ENCODE data around the gene MRPL50.

The MRPL50 gene

DNA sequence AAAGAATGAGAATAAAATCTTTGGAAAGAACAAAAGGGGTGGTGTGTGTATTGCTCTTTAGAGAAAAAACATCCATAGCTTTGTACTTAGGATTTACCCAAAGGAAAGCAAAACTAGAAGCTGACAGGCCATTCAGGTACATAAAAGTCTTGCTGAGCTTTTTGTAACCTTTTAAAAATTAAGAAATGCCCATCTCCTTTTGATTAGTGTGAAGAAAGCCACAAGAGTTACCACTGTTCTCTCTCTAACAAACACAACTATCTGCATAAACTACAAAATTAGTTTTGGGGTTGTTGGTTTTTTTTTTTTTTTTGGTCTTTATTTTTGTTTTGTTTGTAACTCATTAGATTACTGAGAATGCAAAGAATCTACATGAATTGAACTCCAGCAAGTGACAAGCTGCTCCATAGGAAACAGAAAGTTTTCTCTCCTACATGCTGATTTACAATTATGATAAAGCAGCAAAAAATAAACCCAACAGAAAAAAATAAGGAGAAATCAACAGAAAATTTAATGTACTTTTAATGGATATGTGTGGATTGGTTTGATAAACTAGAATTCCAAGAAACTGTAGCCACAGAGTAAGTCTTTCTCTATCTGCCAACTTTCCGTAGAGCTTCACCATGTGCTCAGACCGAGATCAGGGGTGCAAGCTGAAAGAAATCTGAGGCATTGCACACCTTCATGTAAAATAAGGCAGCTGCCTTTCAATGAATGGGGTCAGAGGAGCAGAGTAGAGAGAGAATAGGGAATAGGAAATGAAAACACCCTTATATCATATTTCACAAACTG is 25.9 kb downstream of the MRPL50 start:
- no peaks in the 10 kb centered on the region for H3K36me3 ChIP-seq (ENCODE audit: control insufficient read depth, insufficient read depth, low read length, severe bottlenecking)
- no peak overlapping the region for H3K4me3 ChIP-seq (ENCODE audit: low read length)
- peaks cover 4% of the 10 kb centered on the region for H3K4me1 ChIP-seq (ENCODE audit: control insufficient read depth, insufficient read depth, low read length)
- H3K27me3 ChIP-seq (replicated peaks; ENCODE audit: control insufficient read depth, insufficient read depth, low read length) = no peaks in the 10 kb centered on the region
- no peak overlapping the region for H3K9ac ChIP-seq (ENCODE audit: low read length)
- DNase-seq (ENCODE audit: low read depth) = no peak
- no peaks in the 10 kb centered on the region for H3K9me3 ChIP-seq (ENCODE audit: control insufficient read depth, low read length)

DNA sequence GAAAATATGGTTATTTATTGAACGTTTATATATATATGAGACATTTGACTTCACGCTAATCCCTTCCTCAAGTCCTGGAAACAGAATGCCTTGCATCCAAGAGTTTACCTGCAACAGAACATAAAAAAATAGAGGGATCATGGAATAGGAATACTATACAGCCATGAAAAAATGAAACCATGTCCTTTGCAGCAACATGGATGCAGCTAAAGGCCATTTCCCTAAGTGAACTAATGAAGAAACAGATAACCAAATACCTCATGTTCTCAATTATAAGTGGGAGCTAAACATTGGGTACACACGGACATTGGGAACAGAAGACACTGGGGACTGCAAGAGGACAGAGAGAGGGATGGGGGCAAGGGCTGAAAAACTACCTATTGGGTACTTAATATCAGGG is 26.6 kb downstream of the MRPL50 start:
- Histone ChIP-seq H3K9me3 (ENCODE audit: control insufficient read depth, low read length) (no peaks in the 10 kb centered on the region), H3K9ac (ENCODE audit: low read length) (no peak overlapping the region), H3K36me3 (ENCODE audit: control insufficient read depth, insufficient read depth, low read length, severe bottlenecking) (no peaks in the 10 kb centered on the region), H3K27me3 (replicated peaks; ENCODE audit: control insufficient read depth, insufficient read depth, low read length) (no peaks in the 10 kb centered on the region), H3K4me3 (ENCODE audit: low read length) (no peak overlapping the region), H3K4me1 (ENCODE audit: control insufficient read depth, insufficient read depth, low read length) (peaks cover 4% of the 10 kb centered on the region)
- DNase-seq (ENCODE audit: low read depth) = no peak

DNA sequence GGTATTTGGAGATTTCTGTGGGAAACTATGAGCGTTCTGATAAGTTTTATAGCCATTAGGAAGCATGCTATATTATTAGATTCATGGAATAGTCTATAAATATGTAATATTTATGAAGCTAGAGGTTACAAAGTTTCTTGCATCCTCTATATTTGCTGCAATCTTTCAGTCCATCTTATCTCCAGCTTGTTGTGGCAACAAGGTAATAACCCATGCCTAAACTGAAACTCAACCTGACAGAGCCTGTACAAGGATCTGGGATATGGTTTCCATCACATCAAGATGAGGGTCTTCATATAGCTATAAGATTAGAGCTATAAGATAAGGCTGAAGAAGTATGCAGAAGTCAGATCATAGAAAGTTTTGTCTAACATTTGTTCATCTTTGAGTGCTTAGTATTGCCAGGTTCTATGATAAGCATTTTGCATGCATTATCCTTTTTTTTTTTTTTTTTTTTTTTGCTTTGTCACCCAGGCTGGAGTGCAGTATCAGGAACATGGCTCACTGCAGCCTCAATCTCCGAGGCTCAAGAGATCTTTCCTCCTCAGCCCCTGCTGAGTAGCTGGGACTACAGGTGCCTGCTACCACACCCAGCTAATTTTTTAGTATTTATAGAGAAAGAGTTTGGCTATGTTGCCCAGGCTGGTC is 28.4 kb downstream of the MRPL50 start:
- DNase-seq (ENCODE audit: low read depth) = no peak
- Histone ChIP-seq H3K27me3 (replicated peaks; ENCODE audit: control insufficient read depth, insufficient read depth, low read length) (no peaks in the 10 kb centered on the region), H3K9me3 (ENCODE audit: control insufficient read depth, low read length) (no peaks in the 10 kb centered on the region), H3K4me3 (ENCODE audit: low read length) (no peak overlapping the region), H3K36me3 (ENCODE audit: control insufficient read depth, insufficient read depth, low read length, severe bottlenecking) (no peaks in the 10 kb centered on the region), H3K9ac (ENCODE audit: low read length) (no peak overlapping the region), H3K4me1 (ENCODE audit: control insufficient read depth, insufficient read depth, low read length) (no peaks in the 10 kb centered on the region)

DNA sequence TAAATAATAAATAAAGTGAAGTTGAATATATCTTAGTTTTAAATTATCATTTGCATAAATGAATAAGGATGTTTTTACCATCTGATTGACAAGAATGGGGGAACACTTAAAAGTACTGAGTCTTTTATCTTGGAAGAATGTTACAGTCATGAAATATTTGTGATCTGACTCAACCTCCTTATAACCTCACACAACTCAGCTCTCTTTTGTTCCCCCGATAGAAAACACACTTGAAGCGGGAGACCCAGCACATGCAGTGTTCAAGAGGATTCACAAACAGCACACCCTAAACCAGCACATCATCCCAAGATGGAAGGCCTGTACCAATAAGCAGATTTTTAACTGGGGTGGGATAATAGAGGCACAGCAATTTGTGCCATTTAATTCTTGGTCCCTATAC is 29.1 kb downstream of the MRPL50 start:
- H3K9ac ChIP-seq (ENCODE audit: low read length) = no peak overlapping the region
- no peak for DNase-seq (ENCODE audit: low read depth)
- H3K36me3 ChIP-seq (ENCODE audit: control insufficient read depth, insufficient read depth, low read length, severe bottlenecking) = no peaks in the 10 kb centered on the region
- H3K4me1 ChIP-seq (ENCODE audit: control insufficient read depth, insufficient read depth, low read length) = no peaks in the 10 kb centered on the region
- H3K9me3 ChIP-seq (ENCODE audit: control insufficient read depth, low read length) = no peaks in the 10 kb centered on the region
- no peak overlapping the region for H3K4me3 ChIP-seq (ENCODE audit: low read length)
- no peaks in the 10 kb centered on the region for H3K27me3 ChIP-seq (replicated peaks; ENCODE audit: control insufficient read depth, insufficient read depth, low read length)

DNA sequence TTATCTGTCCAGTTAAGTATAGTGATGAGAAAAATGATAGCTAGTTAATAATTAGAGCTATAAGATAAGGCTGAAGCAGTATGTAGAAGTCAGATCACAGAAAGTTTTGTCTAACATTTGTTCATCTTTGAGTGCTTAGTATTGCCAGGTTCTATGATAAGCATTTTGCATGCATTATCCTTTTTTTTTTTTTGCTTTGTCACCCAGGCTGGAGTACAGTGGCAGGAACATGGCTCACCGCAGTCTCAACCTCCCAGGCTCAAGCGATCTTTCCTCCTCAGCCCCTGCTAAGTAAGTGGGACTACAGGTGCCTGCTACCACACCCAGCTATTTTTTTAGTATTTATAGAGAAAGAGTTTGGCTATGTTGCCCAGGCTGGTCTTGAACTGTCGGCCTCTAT is 31.1 kb downstream of the MRPL50 start:
- H3K27me3 ChIP-seq (replicated peaks; ENCODE audit: control insufficient read depth, insufficient read depth, low read length) = no peaks in the 10 kb centered on the region
- H3K9me3 ChIP-seq (ENCODE audit: control insufficient read depth, low read length) = no peaks in the 10 kb centered on the region
- H3K36me3 ChIP-seq (ENCODE audit: control insufficient read depth, insufficient read depth, low read length, severe bottlenecking) = no peaks in the 10 kb centered on the region
- no peak for DNase-seq (ENCODE audit: low read depth)
- H3K4me3 ChIP-seq (ENCODE audit: low read length) = no peak overlapping the region
- no peak overlapping the region for H3K9ac ChIP-seq (ENCODE audit: low read length)
- no peaks in the 10 kb centered on the region for H3K4me1 ChIP-seq (ENCODE audit: control insufficient read depth, insufficient read depth, low read length)

DNA sequence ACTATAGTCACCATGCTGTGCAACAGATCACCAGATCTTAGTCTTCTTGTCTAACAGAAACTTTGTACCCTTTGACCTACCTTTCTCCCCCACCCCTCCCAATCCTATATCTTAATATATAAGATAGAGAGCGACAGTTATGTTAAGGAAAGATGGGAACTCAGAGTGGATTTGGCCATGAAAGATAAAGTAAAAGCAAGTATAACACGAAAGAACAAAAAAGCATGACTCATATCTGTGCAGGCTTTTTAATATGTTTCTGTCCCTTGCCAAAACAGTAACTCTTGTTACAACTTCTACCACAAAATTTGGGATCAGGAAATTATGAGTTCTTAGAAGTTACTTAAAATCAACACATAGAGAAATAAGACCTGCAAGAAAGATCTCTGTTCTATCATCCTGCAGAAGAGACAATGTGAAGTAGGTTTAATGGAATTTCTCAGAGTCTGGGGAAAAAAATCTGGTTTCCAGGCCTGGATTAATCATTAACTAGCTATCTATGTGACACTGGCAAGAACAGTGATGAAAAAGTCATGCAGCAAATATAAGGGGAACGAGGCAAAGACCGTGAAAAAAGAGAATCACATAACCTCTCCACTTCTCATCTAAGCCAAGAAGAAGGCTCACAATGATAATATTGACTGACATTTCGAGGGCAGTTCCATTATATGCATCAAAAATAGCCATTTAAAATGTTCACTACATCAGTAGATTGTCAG is 32.2 kb downstream of the MRPL50 start:
- no peak overlapping the region for H3K9ac ChIP-seq (ENCODE audit: low read length)
- H3K4me1 ChIP-seq (ENCODE audit: control insufficient read depth, insufficient read depth, low read length) = no peaks in the 10 kb centered on the region
- H3K4me3 ChIP-seq (ENCODE audit: low read length) = no peak overlapping the region
- no peaks in the 10 kb centered on the region for H3K27me3 ChIP-seq (replicated peaks; ENCODE audit: control insufficient read depth, insufficient read depth, low read length)
- no peaks in the 10 kb centered on the region for H3K36me3 ChIP-seq (ENCODE audit: control insufficient read depth, insufficient read depth, low read length, severe bottlenecking)
- H3K9me3 ChIP-seq (ENCODE audit: control insufficient read depth, low read length) = no peaks in the 10 kb centered on the region
- DNase-seq (ENCODE audit: low read depth) = no peak

DNA sequence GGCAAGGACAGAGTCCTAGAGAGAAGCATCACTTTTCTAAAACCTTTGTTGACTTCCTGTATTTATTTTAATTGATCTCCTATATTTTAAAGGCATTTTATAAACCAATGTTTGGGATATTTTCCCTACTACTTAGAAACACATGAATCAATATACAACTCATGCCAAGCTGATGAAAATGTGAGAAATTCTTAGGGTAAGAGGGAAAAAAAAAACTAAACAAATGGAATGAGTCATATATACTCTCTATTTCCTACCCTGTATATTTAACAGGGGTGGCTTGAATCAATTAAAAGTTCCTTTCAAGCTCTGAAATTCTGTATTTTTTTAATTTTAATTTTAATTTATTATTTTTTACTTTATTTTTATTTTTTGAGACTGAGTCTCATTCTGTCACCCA is 33.2 kb downstream of the MRPL50 start:
- Histone ChIP-seq H3K36me3 (ENCODE audit: control insufficient read depth, insufficient read depth, low read length, severe bottlenecking) (no peaks in the 10 kb centered on the region), H3K4me3 (ENCODE audit: low read length) (no peak overlapping the region), H3K4me1 (ENCODE audit: control insufficient read depth, insufficient read depth, low read length) (no peaks in the 10 kb centered on the region), H3K9me3 (ENCODE audit: control insufficient read depth, low read length) (no peaks in the 10 kb centered on the region), H3K27me3 (replicated peaks; ENCODE audit: control insufficient read depth, insufficient read depth, low read length) (no peaks in the 10 kb centered on the region), H3K9ac (ENCODE audit: low read length) (no peak overlapping the region)
- no peak for DNase-seq (ENCODE audit: low read depth)

DNA sequence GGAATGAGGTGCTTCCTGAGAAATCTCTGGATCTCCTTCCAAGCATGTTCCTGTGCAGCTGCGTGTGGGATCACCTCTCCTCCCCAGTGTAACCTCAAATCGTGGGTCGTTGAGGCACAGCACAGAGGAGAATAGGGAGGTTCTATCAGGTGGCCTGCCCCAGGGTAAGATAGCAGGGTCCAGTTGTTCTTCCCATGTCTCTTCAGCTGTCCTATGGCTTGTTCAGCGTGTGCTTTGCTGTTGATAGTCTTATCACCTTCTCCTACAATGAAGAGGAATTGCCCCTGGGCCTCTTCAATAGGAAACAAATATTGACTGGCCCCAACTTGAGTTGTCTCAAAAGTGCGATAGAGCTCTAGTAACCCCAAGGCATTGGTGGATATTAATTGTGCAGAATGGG is 36.0 kb downstream of the MRPL50 start:
- no peaks in the 10 kb centered on the region for H3K36me3 ChIP-seq (ENCODE audit: control insufficient read depth, insufficient read depth, low read length, severe bottlenecking)
- H3K9ac ChIP-seq (ENCODE audit: low read length) = no peak overlapping the region
- no peak for DNase-seq (ENCODE audit: low read depth)
- H3K4me3 ChIP-seq (ENCODE audit: low read length) = no peak overlapping the region
- no peaks in the 10 kb centered on the region for H3K4me1 ChIP-seq (ENCODE audit: control insufficient read depth, insufficient read depth, low read length)
- no peaks in the 10 kb centered on the region for H3K27me3 ChIP-seq (replicated peaks; ENCODE audit: control insufficient read depth, insufficient read depth, low read length)
- no peaks in the 10 kb centered on the region for H3K9me3 ChIP-seq (ENCODE audit: control insufficient read depth, low read length)

DNA sequence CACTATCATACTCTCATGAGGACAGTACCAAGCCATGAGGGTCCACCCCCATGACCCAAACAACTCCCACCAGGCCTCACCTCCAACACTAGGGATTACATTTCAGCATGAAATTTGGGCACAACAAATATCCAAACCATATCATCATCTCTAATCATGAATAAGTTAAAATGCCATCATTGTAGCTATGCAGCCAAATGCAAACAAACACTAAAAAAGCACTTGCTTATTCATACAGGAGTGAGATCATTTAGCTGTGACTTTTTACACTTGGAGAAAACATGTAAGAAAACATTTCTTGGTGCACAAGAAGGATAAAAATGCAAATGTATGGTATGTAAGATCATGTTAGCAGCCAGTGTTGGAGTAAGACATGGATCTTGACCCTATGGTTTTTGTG is 37.8 kb downstream of the MRPL50 start:
- Histone ChIP-seq H3K9me3 (ENCODE audit: control insufficient read depth, low read length) (no peaks in the 10 kb centered on the region), H3K4me3 (ENCODE audit: low read length) (no peak overlapping the region), H3K4me1 (ENCODE audit: control insufficient read depth, insufficient read depth, low read length) (no peaks in the 10 kb centered on the region), H3K27me3 (replicated peaks; ENCODE audit: control insufficient read depth, insufficient read depth, low read length) (no peaks in the 10 kb centered on the region), H3K9ac (ENCODE audit: low read length) (no peak overlapping the region), H3K36me3 (ENCODE audit: control insufficient read depth, insufficient read depth, low read length, severe bottlenecking) (no peaks in the 10 kb centered on the region)
- DNase-seq (ENCODE audit: low read depth) = no peak

DNA sequence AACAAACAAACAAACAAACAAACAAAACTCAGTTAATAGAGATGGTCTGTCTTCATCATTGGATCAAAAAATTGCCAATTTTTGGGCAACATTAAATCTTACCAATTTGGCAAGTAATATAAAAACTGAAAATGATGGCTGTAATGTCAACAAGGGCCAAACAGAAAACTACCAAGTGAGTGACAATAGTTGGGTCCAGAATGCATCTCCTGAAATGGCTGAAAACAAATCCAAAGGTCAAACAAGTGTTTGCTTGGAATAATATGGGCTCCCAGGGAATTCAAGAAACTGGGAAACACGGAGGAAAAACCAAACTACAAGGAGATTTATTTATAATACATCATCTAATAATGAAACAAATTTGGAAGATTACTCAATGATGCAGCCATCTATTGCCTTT is 38.7 kb downstream of the MRPL50 start:
- DNase-seq (ENCODE audit: low read depth) = no peak
- Histone ChIP-seq H3K27me3 (replicated peaks; ENCODE audit: control insufficient read depth, insufficient read depth, low read length) (no peaks in the 10 kb centered on the region), H3K36me3 (ENCODE audit: control insufficient read depth, insufficient read depth, low read length, severe bottlenecking) (no peaks in the 10 kb centered on the region), H3K4me1 (ENCODE audit: control insufficient read depth, insufficient read depth, low read length) (no peaks in the 10 kb centered on the region), H3K9ac (ENCODE audit: low read length) (no peak overlapping the region), H3K4me3 (ENCODE audit: low read length) (no peak overlapping the region), H3K9me3 (ENCODE audit: control insufficient read depth, low read length) (no peaks in the 10 kb centered on the region)

DNA sequence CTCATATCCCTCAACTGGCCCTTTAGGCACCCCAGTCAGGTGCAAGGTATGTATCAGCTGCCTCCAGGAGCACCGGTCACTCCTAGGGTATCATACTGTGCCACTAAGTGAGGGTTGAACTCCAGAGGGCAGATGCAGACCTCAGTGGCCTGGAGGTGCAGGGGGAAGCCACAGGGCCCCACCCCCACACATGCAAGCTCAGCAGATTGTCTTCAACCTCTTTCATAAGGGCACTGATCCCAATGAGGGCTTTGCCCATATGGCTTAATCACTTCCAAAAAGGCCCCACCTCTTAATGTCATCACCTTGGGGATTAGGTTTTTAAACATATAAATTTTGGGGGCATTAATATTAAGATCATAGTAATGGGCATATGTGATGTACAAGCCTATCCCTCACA is 41.8 kb downstream of the MRPL50 start:
- Histone ChIP-seq H3K9me3 (ENCODE audit: control insufficient read depth, low read length) (no peaks in the 10 kb centered on the region), H3K36me3 (ENCODE audit: control insufficient read depth, insufficient read depth, low read length, severe bottlenecking) (no peaks in the 10 kb centered on the region), H3K27me3 (replicated peaks; ENCODE audit: control insufficient read depth, insufficient read depth, low read length) (no peaks in the 10 kb centered on the region), H3K4me3 (ENCODE audit: low read length) (no peak overlapping the region), H3K4me1 (ENCODE audit: control insufficient read depth, insufficient read depth, low read length) (no peaks in the 10 kb centered on the region), H3K9ac (ENCODE audit: low read length) (no peak overlapping the region)
- no peak for DNase-seq (ENCODE audit: low read depth)
